AG04450 (cell line): Measurements from ENCODE around the gene NFKB2. TPM values are rescaled to one million over a fixed set of nuclear protein-coding genes. Genes with fewer than 3 reads are reported as not detected.

Experiments
- CTCF ChIA-PET: fragments of 300-600, 350-600 bp; formaldehyde crosslinking; extraction: SDS; loops from one replicate; lab custom pipeline; 2022; ENCODE audit warnings: antibody characterized with exemption, inconsistent platforms; lab: Charles Lee
- POLR2A ChIA-PET: fragments of 350-600 bp; formaldehyde crosslinking; extraction: SDS; loops from one replicate; lab custom pipeline; 2021; ENCODE audit warnings: antibody characterized with exemption, inconsistent platforms; lab: Yijun Ruan, JAX
- DNase-seq: peaks from one replicate; pipeline ENCODE4 v3.0.0-alpha.2; 2011; ENCODE audit warnings: low read depth, low spot score
- H3K27ac ChIP-seq: one replicate; pipeline ENCODE4 v1.5.1; 2012; ENCODE audit warnings: low read depth, low read length, control low read depth
- H3K27me3 ChIP-seq: one replicate; pipeline ENCODE4 v1.6.0; 2012; ENCODE audit warnings: low read length; ENCODE audit not compliant: control insufficient read depth, insufficient read depth
- H3K4me3 ChIP-seq: 2 replicates; pipeline ENCODE4 v1.5.1; 2011; ENCODE audit warnings: mild to moderate bottlenecking, low read depth, low read length, control low read depth
- H3K9me3 ChIP-seq: 2 replicates; pipeline ENCODE4 v1.5.1; 2012; ENCODE audit warnings: low read length; ENCODE audit not compliant: control insufficient read depth, insufficient read depth
- CTCF ChIP-seq: IDR thresholded peaks from 2 replicates; pipeline ENCODE4 v1.5.1; 2011; ENCODE audit warnings: low read depth, low read length, control low read depth, inconsistent platforms
- polyA plus RNA-seq: library from polyadenylated mRNA; depleted of rRNA; stranded (reverse); fragments of >200 nt; gene quantifications from 2 replicates; pipeline ENCODE4 v1.2.3, GENCODE V29; 2011

Gene NFKB2
- polyA plus RNA-seq, 1 experiment, result 26.1 TPM

GRCh38 chr10:102435529-102436233 lies 40.2 kb downstream of the NFKB2 start:
- Histone ChIP-seq H3K27me3 (no peaks in the 10 kb centered on the region), H3K27ac (no peak overlapping the region), H3K4me3 (peak overlapping the region; percentile 51), H3K9me3 (no peaks in the 10 kb centered on the region)
- no peak for DNase-seq
- no peak for TF ChIP-seq CTCF
- ChIA-PET CTCF (interaction anchor here (1.0 to 1.7 kb wide), 2 partner anchors 13 to 15 kb away, joined by 3 to 6 read pairs; no protein-coding TSS in a partner anchor), POLR2A (interaction anchor here (0.6 to 1.2 kb wide), 2 partner anchors 10 to 14 kb away, joined by 4 to 5 read pairs; no protein-coding TSS in a partner anchor)

- POLR2A ChIA-PET, result interaction anchor here (0.6 kb wide), 1 partner anchor 11 kb away, joined by 5 read pairs; no protein-coding TSS in a partner anchor
- CTCF ChIA-PET, result no interaction called here
- no peaks in the 10 kb centered on the region for H3K27me3 ChIP-seq
- no peaks in the 10 kb centered on the region for H3K9me3 ChIP-seq
- no peak for TF ChIP-seq CTCF
- no peak for DNase-seq
- H3K4me3 ChIP-seq, result peak overlapping the region; percentile 51
- no peak overlapping the region for H3K27ac ChIP-seq
These were observed 40.8 kb downstream of the NFKB2 start for GRCh38 chr10:102436312-102436711.

- Histone ChIP-seq H3K27me3 (no peaks in the 10 kb centered on the region), H3K4me3 (no peak overlapping the region), H3K9me3 (no peaks in the 10 kb centered on the region), H3K27ac (no peak overlapping the region)
- DNase-seq, result no peak
- TF ChIP-seq CTCF, result no peak
- POLR2A ChIA-PET, result no interaction called here
- CTCF ChIA-PET, result no interaction called here
These were observed 42.0 kb downstream of the NFKB2 start for GRCh38 chr10:102437515-102437914.

- Histone ChIP-seq H3K9me3 (no peaks in the 10 kb centered on the region), H3K27ac (no peak overlapping the region), H3K27me3 (no peaks in the 10 kb centered on the region), H3K4me3 (no peak overlapping the region)
- CTCF ChIA-PET, result interaction anchor here (0.7 kb wide), 1 partner anchor 41 kb away, joined by 3 read pairs; no protein-coding TSS in a partner anchor
- no peak for DNase-seq
- no peak for TF ChIP-seq CTCF
- POLR2A ChIA-PET, result no interaction called here
These were observed 42.9 kb downstream of the NFKB2 start for GRCh38 chr10:102438374-102438773.

- no peak overlapping the region for H3K4me3 ChIP-seq
- no peak for DNase-seq
- POLR2A ChIA-PET, result no interaction called here
- CTCF ChIA-PET, result no interaction called here
- no peak overlapping the region for H3K27ac ChIP-seq
- no peak for TF ChIP-seq CTCF
- no peaks in the 10 kb centered on the region for H3K27me3 ChIP-seq
- no peaks in the 10 kb centered on the region for H3K9me3 ChIP-seq
These were observed 49.3 kb downstream of the NFKB2 start for GRCh38 chr10:102444851-102445250.
